Erythroblast (primary cell): ENCODE data around the gene PCCB.

Experiments used
- GATA1 ChIP-seq: IDR thresholded peaks from 2 replicates; pipeline ENCODE4 v1.6.1; 2011; ENCODE audit warnings: low read depth, mild to moderate bottlenecking, control low read depth, low read length, moderate library complexity
- POLR2A ChIP-seq: IDR thresholded peaks from 2 replicates; pipeline ENCODE4 v1.6.1; 2011; ENCODE audit warnings: mild to moderate bottlenecking, low read length

DNA sequence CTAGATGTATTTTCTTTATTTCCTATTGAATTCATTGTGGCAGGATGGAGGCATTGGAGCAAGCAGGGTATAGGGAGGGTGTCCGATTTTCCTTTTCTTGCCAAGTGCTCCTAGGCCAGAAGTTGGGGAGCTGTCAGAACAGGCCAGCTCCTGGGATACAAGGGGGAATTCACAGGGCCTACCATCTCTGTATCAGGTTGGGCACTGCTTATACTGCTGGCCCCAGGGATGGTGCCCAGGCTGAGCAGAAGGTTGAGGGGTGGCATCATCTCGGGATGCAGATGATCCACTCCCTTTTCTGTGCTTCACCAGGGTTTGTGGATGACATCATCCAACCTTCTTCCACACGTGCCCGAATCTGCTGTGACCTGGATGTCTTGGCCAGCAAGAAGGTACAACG lies 79.5 kb downstream of the PCCB start:
- TF ChIP-seq POLR2A: no peak
- TF ChIP-seq GATA1: no peak
